Hypothalamus (tissue), 51 donors: ENCODE data around the gene DPEP2.
"Not testable (repeated sequence)": the region's sequence is repeated elsewhere in the genome, so short reads cannot be mapped to it uniquely, and the experiment has no call there.

ENCODE experiments used
- DNase-seq, 51 donors: peaks; one replicate each; lab custom pipeline; 2025; lab: John Stamatoyannopoulos, UW

Gene DPEP2

DNA sequence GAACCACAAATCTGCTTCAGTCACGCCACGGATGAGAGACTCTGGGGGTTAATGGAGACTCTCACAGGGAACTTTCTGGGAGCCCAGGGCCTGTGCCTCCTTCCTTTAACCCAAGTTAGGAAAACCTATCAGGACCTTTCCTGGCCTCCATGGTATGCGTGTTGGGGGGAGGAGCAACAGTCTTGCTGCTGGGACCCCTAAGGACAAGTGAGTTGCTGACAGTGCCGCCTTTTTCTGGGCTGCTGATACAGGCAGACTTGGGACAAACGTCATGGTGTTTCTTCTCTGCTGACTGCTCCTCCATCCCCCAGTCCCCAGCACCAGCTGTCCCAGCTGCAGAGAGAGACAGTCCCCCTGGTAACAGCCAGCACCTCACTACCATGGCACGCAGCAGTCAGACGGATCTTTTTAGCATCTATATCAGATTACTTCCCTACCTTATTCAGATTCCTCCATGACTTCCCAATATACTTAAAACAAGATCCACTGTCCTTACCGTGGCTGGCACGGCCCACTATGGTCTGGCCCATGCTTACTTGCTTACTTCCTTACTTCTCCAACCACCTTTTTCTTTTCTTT is 10.0 kb upstream of the DPEP2 start:
- no peak for DNase-seq

DNA sequence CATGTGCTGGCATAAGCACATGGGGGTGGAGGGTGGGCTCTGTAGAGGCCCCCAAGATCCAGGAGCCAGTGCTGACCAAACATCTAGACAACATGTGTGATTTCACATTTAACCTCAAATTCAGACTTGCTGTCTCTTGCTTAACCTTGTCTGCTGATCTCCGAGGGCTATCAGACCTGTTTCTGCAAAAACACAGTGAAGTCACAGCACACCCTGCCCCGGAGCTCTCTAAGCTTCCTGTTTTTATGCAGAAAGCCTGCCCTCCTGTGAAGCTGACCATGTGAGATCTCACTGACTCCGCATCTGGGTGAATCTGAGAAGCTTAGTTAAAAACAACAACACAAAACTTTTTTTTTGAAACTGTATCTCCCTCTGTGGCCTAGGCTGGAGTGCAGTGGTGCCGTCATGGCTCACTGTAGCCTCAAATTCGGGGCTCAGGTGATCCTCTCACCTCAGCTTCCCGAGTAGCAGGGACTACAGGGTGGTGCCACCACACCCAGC is 6.6 kb upstream of the DPEP2 start:
- peak in 6 of 51 donors; percentile 4 to 29 (median 9) for DNase-seq

- DNase-seq, result no peak
Observed at GRCh38 chr16:68005211-68005610, 5.9 kb upstream of the DPEP2 start.

DNA sequence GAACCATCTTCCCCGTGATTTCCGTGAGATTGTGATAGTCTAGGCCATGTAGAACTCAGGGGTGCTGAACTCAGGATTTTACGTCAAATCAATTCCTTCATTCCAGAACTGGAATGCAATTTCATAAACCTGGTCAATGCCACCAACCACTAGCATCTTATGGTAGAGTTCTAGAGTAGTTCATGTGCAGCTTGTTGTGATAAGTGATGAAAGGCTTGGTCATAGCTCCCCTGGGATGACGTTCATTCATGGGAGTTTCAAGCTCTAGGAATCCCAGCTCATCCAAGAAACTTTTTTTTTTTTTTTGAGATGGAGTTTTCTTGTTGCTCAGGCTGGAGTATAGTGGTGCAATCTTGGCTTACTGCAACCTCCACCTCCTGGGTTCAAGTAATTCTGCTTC is 3.7 kb upstream of the DPEP2 start:
- DNase-seq, result no peak

GRCh38 chr16:68000450-68000849 is 1.2 kb upstream of the DPEP2 start:
- DNase-seq, result no peak

DNA sequence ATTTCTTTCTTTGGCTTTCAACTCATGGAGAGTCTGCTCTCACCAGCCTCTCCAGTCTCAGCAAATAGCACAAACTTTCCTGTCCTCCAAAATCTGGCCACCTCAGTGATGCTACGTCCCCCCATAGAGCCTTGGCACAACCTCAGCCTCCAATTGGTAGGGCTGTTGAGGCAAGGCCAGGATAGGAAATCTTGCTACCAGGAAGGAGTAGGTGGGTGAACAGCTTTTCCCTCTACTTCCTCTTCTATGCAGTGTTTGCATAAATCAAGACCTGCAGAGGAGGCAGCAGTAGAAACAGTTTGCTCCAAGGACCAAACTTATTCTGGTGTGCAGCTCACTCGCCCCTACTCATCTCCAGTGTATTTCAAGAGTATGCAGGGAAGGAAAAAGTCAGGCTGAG is 701 bp upstream of the DPEP2 start:
- no peak for DNase-seq

GRCh38 chr16:67998231-67998778 is 979 bp downstream of the DPEP2 start:
- DNase-seq, result not testable (repeated sequence)

DNA sequence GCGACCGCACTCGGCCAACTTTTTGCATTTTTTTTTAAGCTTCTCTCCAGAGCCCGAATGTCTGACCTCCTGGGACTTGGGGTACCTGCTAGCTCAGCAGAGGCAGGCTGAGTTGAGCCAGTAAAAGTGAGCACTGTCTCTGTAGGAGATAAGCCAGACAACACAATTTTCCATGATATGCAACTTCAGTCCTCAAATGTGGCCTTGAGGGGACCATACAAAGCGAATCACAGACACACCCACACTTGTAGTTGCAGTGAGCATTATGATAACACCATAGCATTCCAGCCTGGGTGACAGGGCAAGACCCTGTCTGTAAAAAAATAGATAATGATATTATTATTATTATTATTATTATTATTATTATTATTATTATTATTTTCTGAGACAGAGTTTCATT is 2.6 kb downstream of the DPEP2 start:
- no peak for DNase-seq

DNA sequence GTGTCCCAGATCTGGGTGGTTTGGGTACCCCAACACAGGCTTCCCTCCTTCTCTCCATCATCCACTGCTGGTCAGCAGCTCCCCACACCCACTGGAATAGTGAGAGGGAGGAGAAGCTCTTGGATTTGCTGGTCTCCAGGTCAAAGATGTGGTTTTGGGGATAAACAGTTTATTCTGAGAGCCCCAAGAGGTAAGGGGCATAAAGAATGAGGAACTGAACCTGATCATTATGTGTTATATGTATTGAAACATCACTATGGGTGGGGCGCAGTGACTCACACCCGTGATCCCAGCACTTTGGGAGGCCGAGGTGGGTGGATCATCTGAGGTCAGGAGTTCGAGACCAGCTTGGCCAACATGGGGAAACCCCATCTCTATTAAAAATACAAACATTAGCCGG is 3.9 kb downstream of the DPEP2 start:
- no peak for DNase-seq

- not testable (repeated sequence) for DNase-seq
Observed at GRCh38 chr16:67994040-67994408, 5.3 kb downstream of the DPEP2 start.

GRCh38 chr16:67993207-67994039 is 5.9 kb downstream of the DPEP2 start:
- DNase-seq, result peak in 45 of 51 donors; percentile 10 to 76 (median 35)

DNA sequence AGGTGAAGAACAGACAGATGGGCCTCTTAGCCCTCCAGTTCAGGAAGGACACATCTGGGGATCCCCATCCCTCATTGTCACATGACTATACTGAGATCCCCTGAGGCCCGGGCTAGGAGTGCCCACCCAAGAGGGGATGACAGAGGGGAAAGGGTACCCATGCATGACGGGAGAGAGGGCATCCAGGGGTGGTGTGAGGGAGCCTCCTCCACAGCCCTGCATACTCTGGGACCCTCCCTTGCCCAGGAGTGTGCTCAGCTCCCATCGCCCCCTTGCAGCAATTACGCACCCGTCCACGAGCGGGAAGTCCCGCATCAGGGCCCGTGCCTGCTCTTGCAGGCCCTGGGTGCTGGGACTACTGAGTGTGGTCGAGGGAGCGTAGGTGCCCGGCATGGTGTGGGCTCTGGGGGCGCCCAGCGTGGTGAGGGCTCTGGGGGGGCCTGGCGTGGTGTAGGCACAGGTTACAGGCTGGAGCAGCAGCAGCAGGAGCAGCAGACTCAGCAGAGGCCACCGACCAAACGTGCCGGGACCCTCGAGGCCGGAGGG is 6.5 kb downstream of the DPEP2 start:
- no peak for DNase-seq

DNA sequence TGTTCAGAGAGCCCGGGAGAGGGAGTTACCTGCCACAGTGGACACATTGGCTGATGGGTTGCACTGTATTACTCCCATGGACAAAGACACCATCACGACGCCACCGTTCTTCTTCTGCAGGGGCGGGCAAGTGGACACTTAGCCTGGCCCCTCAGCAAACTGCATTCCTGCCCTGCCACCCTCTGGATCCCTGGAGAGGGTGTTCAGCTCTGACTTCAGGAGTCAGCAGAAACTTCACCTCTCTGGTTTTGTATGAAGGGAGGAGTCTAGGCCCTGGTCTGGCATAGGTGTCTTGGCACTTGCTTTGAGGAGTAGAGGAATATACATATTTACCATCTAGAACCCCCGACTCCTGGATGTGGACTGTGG is 9.3 kb downstream of the DPEP2 start:
- no peak for DNase-seq

DNA sequence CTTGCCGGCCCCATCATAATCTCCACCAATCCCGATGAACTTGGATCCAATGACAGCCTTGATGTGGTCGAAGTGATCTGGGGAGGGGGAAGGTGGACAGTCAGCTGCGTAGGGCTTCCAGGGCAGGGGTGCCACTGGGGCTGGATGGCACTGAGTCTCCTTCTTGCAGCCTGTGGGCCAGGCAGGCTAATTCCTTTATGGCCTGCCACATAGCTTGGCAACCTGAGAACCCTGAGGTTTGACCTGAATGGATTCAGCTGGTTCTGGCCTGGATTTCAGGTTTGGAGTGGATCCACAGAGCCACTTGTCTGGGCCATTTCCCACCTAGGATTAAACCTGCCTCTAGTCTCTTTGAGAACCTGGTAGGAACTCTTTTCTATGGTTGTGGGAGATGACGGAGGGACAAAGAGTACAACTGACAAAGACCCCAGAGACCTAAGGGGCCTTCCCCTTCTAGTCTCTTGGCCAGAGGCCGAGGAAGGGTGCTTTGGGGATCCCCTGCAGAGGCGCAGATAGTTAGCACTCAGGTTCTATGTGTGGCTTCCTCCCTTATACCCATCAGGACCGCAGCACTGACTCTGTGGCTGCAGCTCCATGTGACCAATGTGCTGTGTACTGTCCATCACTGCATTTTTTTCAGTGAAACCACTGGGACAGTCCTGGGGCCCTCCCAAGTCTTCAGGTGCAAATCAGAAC is 9.8 kb downstream of the DPEP2 start:
- no peak for DNase-seq

DNA sequence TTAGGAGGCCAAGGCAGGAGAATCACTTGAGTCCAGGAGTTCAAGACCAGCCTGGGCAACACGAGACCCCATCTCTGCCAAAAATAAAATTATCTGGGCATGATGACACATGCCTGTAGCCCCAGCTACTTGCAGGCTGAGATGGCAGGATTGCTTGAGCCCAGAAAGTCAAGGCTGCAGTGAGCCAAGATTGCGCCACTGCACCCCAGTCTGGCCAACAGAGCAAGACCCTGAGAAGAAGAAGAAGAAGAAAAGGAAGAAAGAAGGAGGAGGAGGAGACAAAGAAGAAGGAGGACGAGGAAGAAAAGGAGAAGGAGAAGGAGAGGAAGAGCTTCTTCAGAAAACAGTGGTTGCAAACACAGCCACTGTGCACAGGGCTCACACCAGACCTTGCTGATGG is 10.6 kb downstream of the DPEP2 start:
- no peak for DNase-seq

DNA sequence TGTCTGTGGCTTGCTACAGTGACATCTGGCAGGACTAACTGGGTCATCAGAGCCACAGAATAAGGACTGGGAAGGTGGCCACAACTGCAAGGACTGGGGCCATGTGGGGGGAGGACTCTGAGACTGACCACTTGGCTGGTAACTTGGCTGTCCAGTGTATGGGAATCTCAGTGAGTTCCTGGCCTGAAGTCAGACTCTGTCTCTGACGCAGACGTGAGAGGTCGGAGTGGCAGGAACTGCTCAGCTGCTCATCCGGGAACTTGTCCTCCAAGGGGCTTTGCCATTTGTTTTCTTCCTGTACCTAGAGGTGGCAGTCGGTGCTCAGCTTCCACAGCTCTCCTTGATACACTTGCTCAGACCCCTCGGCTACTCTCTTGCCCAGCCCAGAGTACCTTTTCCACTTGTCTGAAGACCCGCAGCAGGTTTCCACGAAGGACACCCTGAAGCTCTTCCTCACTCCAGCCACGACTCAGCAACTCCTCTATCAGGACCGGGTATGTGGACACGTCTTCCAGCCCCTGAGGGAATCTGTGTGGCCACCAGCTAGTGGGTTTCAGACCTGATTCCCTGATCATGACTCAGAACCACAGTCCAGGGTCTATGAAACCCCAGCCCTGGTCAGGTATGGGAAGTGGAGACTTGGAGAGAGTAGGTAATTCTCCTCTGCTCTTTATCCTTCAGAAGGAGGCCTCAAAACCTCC is 11.7 kb downstream of the DPEP2 start:
- peak in 31 of 51 donors; percentile 11 to 69 (median 36) for DNase-seq

- no peak for DNase-seq
Observed at GRCh38 chr16:67986949-67987348, 12.3 kb downstream of the DPEP2 start.

GRCh38 chr16:67982011-67982696 is 17.1 kb downstream of the DPEP2 start:
- no peak for DNase-seq

- DNase-seq, result no peak
Observed at GRCh38 chr16:67979955-67980678, 19.2 kb downstream of the DPEP2 start, which contains the start of gene DPEP3. Gene DPEP3, minus strand, starts transcription at chr16:67980499. Its CDS starts 119 bp downstream, at chr16:67980380.
